Measurements from ENCODE around the gene LSM2.

DNA sequence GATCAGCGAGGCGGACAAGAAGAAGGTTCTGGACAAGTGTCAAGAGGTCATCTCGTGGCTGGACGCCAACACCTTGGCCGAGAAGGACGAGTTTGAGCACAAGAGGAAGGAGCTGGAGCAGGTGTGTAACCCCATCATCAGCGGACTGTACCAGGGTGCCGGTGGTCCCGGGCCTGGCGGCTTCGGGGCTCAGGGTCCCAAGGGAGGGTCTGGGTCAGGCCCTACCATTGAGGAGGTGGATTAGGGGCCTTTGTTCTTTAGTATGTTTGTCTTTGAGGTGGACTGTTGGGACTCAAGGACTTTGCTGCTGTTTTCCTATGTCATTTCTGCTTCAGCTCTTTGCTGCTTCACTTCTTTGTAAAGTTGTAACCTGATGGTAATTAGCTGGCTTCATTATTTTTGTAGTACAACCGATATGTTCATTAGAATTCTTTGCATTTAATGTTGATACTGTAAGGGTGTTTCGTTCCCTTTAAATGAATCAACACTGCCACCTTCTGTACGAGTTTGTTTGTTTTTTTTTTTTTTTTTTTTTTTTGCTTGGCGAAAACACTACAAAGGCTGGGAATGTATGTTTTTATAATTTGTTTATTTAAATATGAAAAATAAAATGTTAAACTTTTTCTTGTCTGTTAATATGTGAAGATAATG is 23.0 kb upstream of the LSM2 start:
- TF ChIP-seq POLR2AphosphoS5 (IDR thresholded peaks at IDR 0.05; ENCODE audit: low read depth, low read length), result no peak
- TF ChIP-seq SIN3A (IDR thresholded peaks at IDR 0.05; ENCODE audit: borderline replicate concordance, insufficient read depth, low read length), result no peak
- no peak for TF ChIP-seq TAF1 (IDR thresholded peaks at IDR 0.05; ENCODE audit: borderline replicate concordance, insufficient read depth, low read length)
- TF ChIP-seq FOXP2 (optimal IDR thresholded peaks at IDR 0.05; ENCODE audit: borderline replicate concordance, extremely low read depth, extremely low read length, insufficient read depth), result no peak
